ENCODE data around the gene HTRA1.

Gene HTRA1

GRCh38 chr10:122466951-122467381 lies 5.6 kb downstream of the HTRA1 start:
- TF ChIP-seq CTCF (IDR thresholded peaks at IDR 0.05; ENCODE audit: insufficient read depth, missing control alignments) = no peak
- DNase-seq (ENCODE audit: insufficient read length, low spot score) (no peak), FAIRE-seq (no peak)

GRCh38 chr10:122467701-122468100 lies 6.3 kb downstream of the HTRA1 start:
- no peak for DNase-seq (ENCODE audit: insufficient read length, low spot score)
- no peak for TF ChIP-seq CTCF (IDR thresholded peaks at IDR 0.05; ENCODE audit: insufficient read depth, missing control alignments)
- FAIRE-seq = no peak

GRCh38 chr10:122468307-122468925 lies 7.1 kb downstream of the HTRA1 start:
- TF ChIP-seq CTCF (IDR thresholded peaks at IDR 0.05; ENCODE audit: insufficient read depth, missing control alignments) = no peak
- FAIRE-seq (no peak), DNase-seq (ENCODE audit: insufficient read length, low spot score) (no peak)

GRCh38 chr10:122468926-122469781 lies 7.8 kb downstream of the HTRA1 start:
- DNase-seq (ENCODE audit: insufficient read length, low spot score) (no peak), FAIRE-seq (no peak)
- no peak for TF ChIP-seq CTCF (IDR thresholded peaks at IDR 0.05; ENCODE audit: insufficient read depth, missing control alignments)

- FAIRE-seq = no peak
Observed at GRCh38 chr10:122469848-122470247, 8.5 kb downstream of the HTRA1 start.

GRCh38 chr10:122471531-122472177 lies 10.3 kb downstream of the HTRA1 start:
- FAIRE-seq = no peak
- no peak for DNase-seq (ENCODE audit: insufficient read length, low spot score)

More at GRCh38 chr10:122469848-122470247, 8.5 kb downstream of the HTRA1 start:
- DNase-seq (ENCODE audit: insufficient read length, low spot score) = no peak
- TF ChIP-seq CTCF (IDR thresholded peaks at IDR 0.05; ENCODE audit: insufficient read depth, missing control alignments) = no peak

More at GRCh38 chr10:122471531-122472177, 10.3 kb downstream of the HTRA1 start:
- no peak for TF ChIP-seq CTCF (IDR thresholded peaks at IDR 0.05; ENCODE audit: insufficient read depth, missing control alignments)

Measured in D721Med (cell line).